ENCODE data around the gene TMEM203. TPM values are rescaled to one million over a fixed set of nuclear protein-coding genes. Genes with fewer than 3 reads are reported as not detected.

TMEM203 gene
- total and polyA plus RNA-seq, 2 of the 4 experiments (the other 2 are of a cell fraction), result 18.8 to 40.6 TPM

- no peak for TF ChIP-seq BHLHE40 (IDR thresholded peaks at IDR 0.05; ENCODE audit: low read depth, low read length)
Measured at GRCh38 chr9:137229903-137230704, 24.7 kb upstream of the TMEM203 start (continued).

GRCh38 chr9:137228968-137229896 is 23.8 kb upstream of the TMEM203 start:
- in situ Hi-C loops (cut with MboI; ENCODE audit: low sequenced_read_pairs) (loop anchor here (5.0 kb wide), 1 partner anchor 107 kb away; no protein-coding TSS in a partner anchor), dilution Hi-C loops (cut with HindIII; ENCODE audit: low sequenced_read_pairs, unreplicated experiment) (no loop called here)
- TF ChIP-seq NFE2L2 (IDR thresholded peaks at IDR 0.05; ENCODE audit: low read depth, low read length) (no peak), MXI1 (IDR thresholded peaks at IDR 0.05; ENCODE audit: borderline replicate concordance, low read depth, low read length) (no peak), MAFK (IDR thresholded peaks at IDR 0.05; ENCODE audit: low read depth, low read length) (no peak), CHD1 (IDR thresholded peaks at IDR 0.05; ENCODE audit: low read depth, low read length) (no peak), BHLHE40 (IDR thresholded peaks at IDR 0.05; ENCODE audit: low read depth, low read length) (no peak), USF2 (IDR thresholded peaks at IDR 0.05; ENCODE audit: low read depth, low read length) (no peak), ELK1 (IDR thresholded peaks at IDR 0.05; ENCODE audit: borderline replicate concordance, low read depth, low read length) (no peak), POLR2A (IDR thresholded peaks at IDR 0.05; ENCODE audit: low read depth, low read length) (no peak), RCOR1 (IDR thresholded peaks at IDR 0.05; ENCODE audit: insufficient replicate concordance, low read length) (no peak), FOS (IDR thresholded peaks at IDR 0.05; ENCODE audit: low read depth, low read length) (no peak), CEBPB (IDR thresholded peaks at IDR 0.05; ENCODE audit: low read depth, low read length) (no peak), RAD21 (IDR thresholded peaks at IDR 0.05; ENCODE audit: low read length) (no peak), RFX5 (IDR thresholded peaks at IDR 0.05; ENCODE audit: low read depth, low read length) (no peak)

More at GRCh38 chr9:137228968-137229896, 23.8 kb upstream of the TMEM203 start:
- Histone ChIP-seq H3K14ac (replicated peaks; ENCODE audit: low read depth, low read length) (no peak overlapping the region), H2BK20ac (ENCODE audit: low read depth, low read length) (no peak overlapping the region), H3K79me1 (ENCODE audit: low read depth in 1 of 2, low read length in 2 of 2) (no peaks in the 10 kb centered on the region), H3K4me3 (ENCODE audit: insufficient read depth, low read depth, low read length) (no peak overlapping the region), H3K27me3 (ENCODE audit: control insufficient read depth, insufficient read depth, low read length) (peaks cover 1% of the 10 kb centered on the region; the same call in 1 of the 2 replicates), H2BK120ac (ENCODE audit: low read depth, low read length) (no peak overlapping the region), H3K4me1 (ENCODE audit: control insufficient read depth, insufficient read depth, low read length) (peaks cover 2% of the 10 kb centered on the region; the same call in 1 of the 2 replicates), H2BK15ac (ENCODE audit: low read depth, low read length) (no peak overlapping the region), H2AK9ac (replicated peaks; ENCODE audit: low read depth, low read length, poor library complexity) (no peak overlapping the region), H3K9me3 (ENCODE audit: control insufficient read depth, insufficient read depth, low read length) (no peaks in the 10 kb centered on the region), H4K5ac (ENCODE audit: low read depth, low read length) (no peak overlapping the region), H2AK5ac (ENCODE audit: low read depth, low read length) (no peak overlapping the region), H3K23ac (ENCODE audit: low read depth, low read length) (no peak overlapping the region), H3K27ac (ENCODE audit: insufficient read depth, low read length) (no peak overlapping the region), H3K4ac (ENCODE audit: low read depth, low read length) (no peak overlapping the region), H4K8ac (ENCODE audit: low read depth in 2 of 2, low read length in 2 of 2) (no peak overlapping the region), H2AFZ (replicated peaks; ENCODE audit: low read length, poor library complexity) (no peak overlapping the region), H3K18ac (ENCODE audit: low read depth, low read length) (no peak overlapping the region), H4K91ac (ENCODE audit: insufficient read depth, low read depth, low read length) (no peak overlapping the region), H3K9ac (ENCODE audit: low read depth, low read length) (no peak overlapping the region), H3K4me2 (ENCODE audit: low read depth, low read length) (no peak overlapping the region), H2BK5ac (ENCODE audit: low read depth, low read length, poor library complexity, severe bottlenecking) (no peak overlapping the region), H3K56ac (ENCODE audit: extremely low read depth, insufficient read depth, low read length) (no peak overlapping the region), H4K20me1 (ENCODE audit: insufficient read depth, low read length) (no peaks in the 10 kb centered on the region), H3K9me1 (ENCODE audit: insufficient read depth, low read length) (no peaks in the 10 kb centered on the region), H3K36me3 (ENCODE audit: control insufficient read depth, insufficient read depth, low read length) (no peaks in the 10 kb centered on the region)
- no peak for DNase-seq
- POLR2A ChIA-PET (ENCODE audit: unreplicated experiment), result interaction anchor here (0.7 kb wide), 1 partner anchor 113 kb away, joined by 12 read pairs; no protein-coding TSS in a partner anchor
- ATAC-seq (ENCODE audit: low read depth), result no peak
- intact Hi-C loops (cut with micrococcal nuclease), result no loop called here
- no TSS peak for BruUV-seq (replicated peaks)
- CTCF ChIA-PET, result no interaction called here
- 73% methylated on average over 3 of the region's 27 CpGs; no CpG with 5 or more reads in 1 of the 2 experiments for WGBS, 2 experiments (ENCODE audit: extremely low coverage in 2 of 2, insufficient read length in 1 of 2)

All from IMR-90 (cell line).